Suprapubic skin (tissue), 4 donors: ENCODE data around the gene LDAH. TPM values are rescaled to one million over a fixed set of nuclear protein-coding genes. Genes with fewer than 3 reads are reported as not detected.
"Not testable (repeated sequence)": the region's sequence is repeated elsewhere in the genome, so short reads cannot be mapped to it uniquely, and the experiment has no call there.

ENCODE experiments used
- DNase-seq, 2 donors: peaks; one replicate each; pipeline ENCODE4 v3.0.0-alpha.2; 2019; ENCODE audit warnings: low spot score in 2 of 2
- H3K27ac ChIP-seq: fragments of 200-600 bp; sonication (generic); one replicate; pipeline ENCODE4 v1.5.1; 2019
- H3K27me3 ChIP-seq: fragments of 200-600 bp; sonication (generic); one replicate; pipeline ENCODE4 v1.5.1; 2019
- H3K36me3 ChIP-seq: fragments of 200-600 bp; sonication (generic); one replicate; pipeline ENCODE4 v1.5.1; 2019
- H3K4me1 ChIP-seq: fragments of 200-600 bp; sonication (generic); one replicate; pipeline ENCODE4 v1.5.1; 2019
- H3K4me3 ChIP-seq: fragments of 200-600 bp; sonication (generic); one replicate; pipeline ENCODE4 v1.5.1; 2019; ENCODE audit warnings: mild to moderate bottlenecking
- H3K9me3 ChIP-seq: fragments of 200-600 bp; sonication (generic); one replicate; pipeline ENCODE4 v1.5.1; 2019
- EP300 ChIP-seq: sonication (generic); formaldehyde crosslinking; IDR thresholded peaks from one replicate; pipeline ENCODE4 v1.6.1; 2017; ENCODE audit warnings: antibody characterized with exemption
- POLR2A ChIP-seq, 2 donors: fragments of 450-650 bp; IDR thresholded peaks; one replicate each; pipeline ENCODE4 v1.6.1; 2017; ENCODE audit warnings: antibody characterized with exemption in 2 of 2, mild to moderate bottlenecking in 2 of 2, moderate library complexity in 2 of 2
- POLR2AphosphoS5 ChIP-seq, 3 donors: sonication (generic); formaldehyde crosslinking; IDR thresholded peaks; one replicate each; pipeline ENCODE4 v1.6.1; 2017; ENCODE audit warnings: antibody characterized with exemption in 3 of 3
- WGBS: methylation state at CpG from one replicate; pipeline ENCODE4 v1.1.5; 2018; 5-methylcytosine and 5-hydroxymethylcytosine counted together
- total RNA-seq, 4 donors: library from RNA; depleted of rRNA; stranded (reverse); fragments of >200 nt; gene quantifications; one replicate each; pipeline ENCODE4 v1.1.0, GENCODE V29; 2016
- TF ChIP-seq, protein P1 (sequence below), 2 donors: fragments of 200-600 bp in 1 of 2; fragments of 450-650 bp in 1 of 2; sonication (generic) in 1 of 2; IDR thresholded peaks; one replicate each; pipeline ENCODE4 v1.5.1; 2016 to 2019; ENCODE audit warnings: antibody characterized with exemption in 2 of 2, mild to moderate bottlenecking in 1 of 2, moderate library complexity in 1 of 2

The LDAH gene
- total RNA-seq, 4 donors from 2014 or later = 9.0 to 15.5 (median 10.4) TPM

DNA sequence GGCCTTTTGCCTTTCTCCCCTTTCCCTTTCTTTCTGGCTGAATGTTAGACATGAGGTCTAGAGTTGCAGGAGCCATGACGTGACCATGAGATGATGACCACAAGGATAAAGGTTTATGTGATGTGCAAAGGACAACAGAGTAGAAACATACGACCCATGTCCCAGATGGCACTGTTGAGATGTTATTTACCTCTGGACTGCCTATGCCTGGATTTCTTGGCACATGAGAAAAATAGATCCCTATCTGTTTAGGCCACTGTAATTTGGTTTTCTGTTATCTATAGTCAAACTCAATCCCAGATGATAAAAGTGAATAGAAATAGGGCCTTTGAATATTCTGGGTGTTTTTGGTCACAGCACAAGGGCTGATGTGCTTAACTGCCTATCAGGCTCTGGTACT lies 97.1 kb downstream of the LDAH start:
- DNase-seq = no peak
- Histone ChIP-seq H3K36me3 (no peaks in the 10 kb centered on the region), H3K27me3 (no peaks in the 10 kb centered on the region), H3K4me3 (no peak overlapping the region), H3K27ac (no peak overlapping the region), H3K4me1 (no peaks in the 10 kb centered on the region), H3K9me3 (no peaks in the 10 kb centered on the region)
- TF ChIP-seq, protein P1, sequence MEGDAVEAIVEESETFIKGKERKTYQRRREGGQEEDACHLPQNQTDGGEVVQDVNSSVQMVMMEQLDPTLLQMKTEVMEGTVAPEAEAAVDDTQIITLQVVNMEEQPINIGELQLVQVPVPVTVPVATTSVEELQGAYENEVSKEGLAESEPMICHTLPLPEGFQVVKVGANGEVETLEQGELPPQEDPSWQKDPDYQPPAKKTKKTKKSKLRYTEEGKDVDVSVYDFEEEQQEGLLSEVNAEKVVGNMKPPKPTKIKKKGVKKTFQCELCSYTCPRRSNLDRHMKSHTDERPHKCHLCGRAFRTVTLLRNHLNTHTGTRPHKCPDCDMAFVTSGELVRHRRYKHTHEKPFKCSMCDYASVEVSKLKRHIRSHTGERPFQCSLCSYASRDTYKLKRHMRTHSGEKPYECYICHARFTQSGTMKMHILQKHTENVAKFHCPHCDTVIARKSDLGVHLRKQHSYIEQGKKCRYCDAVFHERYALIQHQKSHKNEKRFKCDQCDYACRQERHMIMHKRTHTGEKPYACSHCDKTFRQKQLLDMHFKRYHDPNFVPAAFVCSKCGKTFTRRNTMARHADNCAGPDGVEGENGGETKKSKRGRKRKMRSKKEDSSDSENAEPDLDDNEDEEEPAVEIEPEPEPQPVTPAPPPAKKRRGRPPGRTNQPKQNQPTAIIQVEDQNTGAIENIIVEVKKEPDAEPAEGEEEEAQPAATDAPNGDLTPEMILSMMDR (IDR thresholded peaks at IDR 0.05) = no peak
- TF ChIP-seq POLR2A (IDR thresholded peaks at IDR 0.05) (no peak), EP300 (no peak), POLR2AphosphoS5 (IDR thresholded peaks at IDR 0.05) (no peak)
- 90% methylated on average over 2 of the region's 2 CpGs for WGBS

GRCh38 chr2:20724500-20725053 lies 98.3 kb downstream of the LDAH start:
- no peaks in the 10 kb centered on the region for H3K9me3 ChIP-seq
- H3K36me3 ChIP-seq = no peaks in the 10 kb centered on the region
- no peak for DNase-seq
- TF ChIP-seq EP300 = no peak
- TF ChIP-seq POLR2A (IDR thresholded peaks at IDR 0.05) = no peak
- TF ChIP-seq POLR2AphosphoS5 (IDR thresholded peaks at IDR 0.05) = no peak
- TF ChIP-seq, protein P1 (IDR thresholded peaks at IDR 0.05) = no peak
- WGBS = 95% methylated on average over 3 of the region's 3 CpGs
- no peaks in the 10 kb centered on the region for H3K4me1 ChIP-seq
- no peak overlapping the region for H3K27ac ChIP-seq
- H3K4me3 ChIP-seq = no peak overlapping the region
- H3K27me3 ChIP-seq = no peaks in the 10 kb centered on the region

DNA sequence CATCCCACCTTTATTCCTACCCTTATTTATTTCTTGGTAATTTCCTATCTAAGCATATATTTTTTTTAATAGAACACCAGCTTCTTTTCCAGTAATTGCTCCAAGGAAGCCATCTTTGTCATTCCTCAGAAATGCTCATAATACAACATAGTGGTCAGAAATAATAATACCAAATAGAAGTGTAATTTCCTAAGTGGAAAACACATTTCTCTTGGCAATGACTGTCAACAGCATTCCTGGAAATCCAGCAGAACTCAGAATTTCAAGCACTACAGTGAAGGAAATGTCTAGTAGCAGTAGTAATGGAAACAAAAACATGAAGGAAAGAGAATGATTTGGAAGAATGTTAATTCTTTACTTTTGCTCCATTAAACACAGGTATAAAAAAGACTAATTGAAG lies 99.4 kb downstream of the LDAH start:
- Histone ChIP-seq H3K27me3 (no peaks in the 10 kb centered on the region), H3K27ac (no peak overlapping the region), H3K9me3 (no peaks in the 10 kb centered on the region), H3K4me3 (no peak overlapping the region), H3K4me1 (no peaks in the 10 kb centered on the region), H3K36me3 (no peaks in the 10 kb centered on the region)
- DNase-seq = no peak
- TF ChIP-seq POLR2AphosphoS5 (IDR thresholded peaks at IDR 0.05) = no peak
- TF ChIP-seq POLR2A (IDR thresholded peaks at IDR 0.05) = no peak
- TF ChIP-seq, protein P1 (IDR thresholded peaks at IDR 0.05) = no peak
- no peak for TF ChIP-seq EP300

DNA sequence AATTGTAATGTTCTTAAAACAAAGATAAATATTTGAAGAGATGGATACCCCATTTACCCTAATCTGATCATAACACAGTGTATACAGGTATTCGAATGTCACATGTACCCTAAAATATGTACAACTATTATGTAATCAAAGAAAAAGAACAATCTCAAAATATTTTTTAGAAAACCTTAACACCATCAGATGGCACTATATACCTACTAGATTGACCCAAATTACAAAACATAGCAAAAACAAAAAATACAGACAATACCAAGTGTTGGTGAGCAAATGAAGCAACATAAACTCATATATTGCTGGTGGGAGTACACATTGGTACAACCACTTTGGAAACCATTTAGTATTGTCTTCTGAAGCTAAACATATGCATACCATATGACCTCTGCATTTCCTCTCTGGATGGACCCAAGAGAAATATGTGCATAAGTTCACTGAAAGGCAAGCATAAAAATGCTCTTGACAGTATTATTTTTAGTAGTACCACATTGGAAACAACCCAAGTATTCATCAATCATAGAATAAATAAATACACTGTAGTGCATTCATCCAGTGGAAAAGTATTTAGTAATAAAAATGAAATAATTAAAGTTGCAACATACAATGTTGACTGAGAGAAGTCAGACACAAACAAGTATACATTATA lies 100.2 kb downstream of the LDAH start:
- H3K27ac ChIP-seq = no peak overlapping the region
- H3K36me3 ChIP-seq = no peaks in the 10 kb centered on the region
- no peaks in the 10 kb centered on the region for H3K9me3 ChIP-seq
- H3K27me3 ChIP-seq = no peaks in the 10 kb centered on the region
- no peak for DNase-seq
- TF ChIP-seq, protein P1 (IDR thresholded peaks at IDR 0.05) = no peak
- TF ChIP-seq EP300 (no peak), POLR2AphosphoS5 (IDR thresholded peaks at IDR 0.05) (no peak), POLR2A (IDR thresholded peaks at IDR 0.05) (no peak)
- 98% methylated on average over 1 of the region's 1 CpG for WGBS
- no peak overlapping the region for H3K4me3 ChIP-seq
- H3K4me1 ChIP-seq = no peaks in the 10 kb centered on the region

- Histone ChIP-seq H3K36me3 (no peaks in the 10 kb centered on the region), H3K27ac (no peak overlapping the region), H3K27me3 (no peaks in the 10 kb centered on the region), H3K4me3 (no peak overlapping the region), H3K4me1 (no peaks in the 10 kb centered on the region), H3K9me3 (no peaks in the 10 kb centered on the region)
- WGBS = 92% methylated on average over 1 of the region's 1 CpG
- no peak for DNase-seq
- TF ChIP-seq EP300 (no peak), POLR2AphosphoS5 (IDR thresholded peaks at IDR 0.05) (no peak), POLR2A (IDR thresholded peaks at IDR 0.05) (no peak)
- TF ChIP-seq, protein P1 (IDR thresholded peaks at IDR 0.05) = no peak
These were observed 105.3 kb downstream of the LDAH start for GRCh38 chr2:20717641-20718040.

DNA sequence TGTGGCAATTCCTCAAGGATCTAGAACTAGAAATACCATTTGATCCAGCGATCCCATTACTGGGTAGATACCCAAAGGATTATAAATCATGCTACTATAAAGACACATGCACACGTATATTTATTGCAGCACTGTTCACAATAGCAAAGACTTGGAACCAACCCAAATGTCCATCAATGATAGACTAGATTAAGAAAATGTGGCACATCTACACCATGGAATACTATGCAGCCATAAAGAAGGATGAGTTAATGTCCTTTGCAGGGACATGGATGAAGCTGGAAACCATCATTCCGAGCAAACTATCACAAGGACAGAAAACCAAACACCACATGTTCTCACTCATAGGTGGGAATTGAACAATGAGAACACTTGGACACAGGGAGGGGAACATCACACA lies 106.7 kb downstream of the LDAH start:
- DNase-seq, H3K9me3 ChIP-seq, H3K36me3 ChIP-seq, H3K27me3 ChIP-seq, H3K27ac ChIP-seq, H3K4me3 ChIP-seq, H3K4me1 ChIP-seq: not testable (repeated sequence)
- WGBS = 100% methylated on average over 3 of the region's 3 CpGs

DNA sequence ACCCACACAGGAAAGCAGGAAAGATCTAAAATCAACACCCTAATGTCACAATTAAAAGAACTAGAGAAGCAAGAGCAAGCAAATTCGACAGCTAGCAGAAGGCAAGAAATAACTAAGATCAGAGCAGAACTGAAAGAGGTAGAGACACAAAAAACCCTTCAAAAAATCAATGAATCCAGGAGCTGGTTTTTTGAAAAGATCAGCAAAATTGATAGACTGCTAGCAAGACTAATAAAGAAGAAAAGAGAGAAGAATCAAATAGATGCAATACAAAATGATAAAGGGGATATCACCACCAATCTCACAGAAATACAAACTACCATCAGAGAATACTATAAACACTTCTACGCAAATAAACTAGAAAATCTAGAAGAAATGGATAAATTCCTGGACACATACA lies 108.5 kb downstream of the LDAH start:
- not testable (repeated sequence) for H3K4me1 ChIP-seq, H3K36me3 ChIP-seq, H3K27me3 ChIP-seq, H3K4me3 ChIP-seq, DNase-seq, H3K9me3 ChIP-seq, H3K27ac ChIP-seq
- WGBS = 93% methylated on average over 2 of the region's 2 CpGs

- not testable (repeated sequence) for H3K4me1 ChIP-seq, DNase-seq, H3K9me3 ChIP-seq, H3K4me3 ChIP-seq, H3K27ac ChIP-seq, H3K27me3 ChIP-seq, H3K36me3 ChIP-seq
- 100% methylated on average over 3 of the region's 3 CpGs for WGBS
These were observed 109.3 kb downstream of the LDAH start for GRCh38 chr2:20713585-20713984.
